Liver (tissue), 9 donors: Measurements from ENCODE around the gene SNX10. TPM values are rescaled to one million over a fixed set of nuclear protein-coding genes. Genes with fewer than 3 reads are reported as not detected.
A peak's percentile ranks its signal among the peaks of the same experiment; 100 is the strongest.

Experiments used
- DNase-seq: peaks from one replicate; pipeline ENCODE4 v3.0.0-alpha.2; 2017; ENCODE audit warnings: low spot score
- H3K27ac ChIP-seq, 2 donors: one replicate each; pipeline ENCODE4 v1.7.0; 2013; ENCODE audit warnings: inconsistent platforms in 2 of 2, low read length in 2 of 2, control low read depth in 1 of 2, low read depth in 1 of 2, mild to moderate bottlenecking in 1 of 2
- H3K27me3 ChIP-seq, 4 donors: one replicate each; pipeline versions ENCODE4 v1.6.1 to v1.7.0; 2013; ENCODE audit warnings: low read length in 3 of 4, inconsistent platforms in 1 of 4, mild to moderate bottlenecking in 1 of 4, moderate library complexity in 1 of 4; ENCODE audit not compliant: control insufficient read depth in 4 of 4, insufficient read depth in 4 of 4
- H3K36me3 ChIP-seq, 4 donors: one replicate each; pipeline versions ENCODE4 v1.6.1 to v1.7.0; 2013; ENCODE audit warnings: low read length in 3 of 4, mild to moderate bottlenecking in 3 of 4, low read depth in 1 of 4, moderate library complexity in 1 of 4; ENCODE audit not compliant: control insufficient read depth in 4 of 4, insufficient read depth in 3 of 4
- H3K4me1 ChIP-seq, 4 donors: one replicate each; pipeline versions ENCODE4 v1.6.1 to v1.7.0; 2013; ENCODE audit warnings: low read length in 3 of 4, mild to moderate bottlenecking in 3 of 4, moderate library complexity in 1 of 4; ENCODE audit not compliant: control insufficient read depth in 4 of 4, insufficient read depth in 4 of 4
- H3K4me3 ChIP-seq, 3 donors: one replicate each; pipeline versions ENCODE4 v1.6.1 to v1.7.0; 2013; ENCODE audit warnings: low read length in 3 of 3, control low read depth in 1 of 3, low read depth in 1 of 3, mild to moderate bottlenecking in 1 of 3
- H3K9ac ChIP-seq, 2 donors: one replicate each; pipeline ENCODE4 v1.7.0; 2013; ENCODE audit warnings: low read length in 2 of 2, mild to moderate bottlenecking in 2 of 2, moderate library complexity in 2 of 2, control low read depth in 1 of 2, low read depth in 1 of 2
- H3K9me3 ChIP-seq, 4 donors: one replicate each; pipeline versions ENCODE4 v1.6.1 to v1.7.0; 2013; ENCODE audit warnings: low read length in 3 of 4; ENCODE audit not compliant: control insufficient read depth in 4 of 4
- EGR1 ChIP-seq, 2 donors: IDR thresholded peaks; 2 replicates each; pipeline ENCODE4 v1.6.1; 2016 to 2018; ENCODE audit warnings: antibody characterized with exemption in 2 of 2, low read depth in 2 of 2
- FOXA1 ChIP-seq: IDR thresholded peaks from 2 replicates; pipeline ENCODE4 v1.6.1; 2016; ENCODE audit warnings: antibody characterized with exemption
- FOXA2 ChIP-seq: IDR thresholded peaks from 2 replicates; pipeline ENCODE4 v1.6.1; 2016; ENCODE audit warnings: antibody characterized with exemption
- GABPA ChIP-seq, 2 donors: IDR thresholded peaks in 1 of 2; conservative IDR thresholded peaks in 1 of 2; 2 replicates each; pipeline ENCODE4 v1.6.1; 2016; ENCODE audit warnings: antibody characterized with exemption in 2 of 2, mild to moderate bottlenecking in 1 of 2, moderate library complexity in 1 of 2
- HNF4A ChIP-seq, 2 donors: conservative IDR thresholded peaks; 2 replicates each; pipeline ENCODE4 v1.6.1; 2016; ENCODE audit warnings: antibody characterized with exemption in 2 of 2, mild to moderate bottlenecking in 2 of 2
- HNF4G ChIP-seq: IDR thresholded peaks from 2 replicates; pipeline ENCODE4 v1.6.1; 2016; ENCODE audit warnings: antibody characterized with exemption
- JUND ChIP-seq, 2 donors: IDR thresholded peaks; 2 replicates each; pipeline ENCODE4 v1.6.1; 2016; ENCODE audit warnings: antibody characterized with exemption in 2 of 2
- NR2F2 ChIP-seq: IDR thresholded peaks from 2 replicates; pipeline ENCODE4 v1.6.1; 2016; ENCODE audit warnings: antibody characterized with exemption
- RAD21 ChIP-seq, 2 donors: IDR thresholded peaks; 2 replicates each; pipeline ENCODE4 v1.6.1; 2016; ENCODE audit warnings: antibody characterized with exemption in 2 of 2, mild to moderate bottlenecking in 2 of 2
- RXRA ChIP-seq, 2 donors: IDR thresholded peaks; 2 replicates each; pipeline ENCODE4 v1.6.1; 2017 to 2018; ENCODE audit warnings: antibody characterized with exemption in 2 of 2, mild to moderate bottlenecking in 1 of 2
- SP1 ChIP-seq: IDR thresholded peaks from 2 replicates; pipeline ENCODE4 v1.6.1; 2018; ENCODE audit warnings: antibody characterized with exemption, mild to moderate bottlenecking
- TAF1 ChIP-seq: conservative IDR thresholded peaks from 2 replicates; pipeline ENCODE4 v1.6.1; 2016; ENCODE audit warnings: antibody characterized with exemption, mild to moderate bottlenecking
- YY1 ChIP-seq: IDR thresholded peaks from 2 replicates; pipeline ENCODE4 v1.6.1; 2016; ENCODE audit warnings: antibody characterized with exemption, mild to moderate bottlenecking
- WGBS: extraction: QIAGEN DNeasy Blood & Tissue Kit; methylation state at CpG from one replicate; pipeline ENCODE4 v1.1.7; 2013; 5-methylcytosine and 5-hydroxymethylcytosine counted together
- polyA plus RNA-seq, 2 donors: library from polyadenylated mRNA; stranded (reverse) in 1 of 2; unstranded in 1 of 2; fragments of 200-250 nt in 1 of 2; fragments of >200 nt in 1 of 2; fragmentation: Nextera tagmentation in 1 of 2; extraction: Ambion mirVana in 1 of 2; gene quantifications; one replicate each; pipeline versions ENCODE4 v1.2.1 to v1.2.3, GENCODE V29; 2013 to 2015
- total RNA-seq, 2 donors: library from RNA; depleted of rRNA; stranded (reverse); fragments of >200 nt; gene quantifications; one replicate each; pipeline ENCODE4 v1.2.3, GENCODE V29; 2014
- TF ChIP-seq, protein P1 (sequence below): IDR thresholded peaks from 2 replicates; pipeline ENCODE4 v1.6.1; 2016; ENCODE audit warnings: antibody characterized with exemption
- TF ChIP-seq, protein P2 (sequence below): IDR thresholded peaks from 2 replicates; pipeline ENCODE4 v1.6.1; 2016; ENCODE audit warnings: antibody characterized with exemption
- TF ChIP-seq, protein P3 (sequence below): IDR thresholded peaks from 2 replicates; pipeline ENCODE4 v1.6.1; 2016; ENCODE audit warnings: antibody characterized with exemption, mild to moderate bottlenecking
- TF ChIP-seq, protein P4 (sequence below): fragments of 150-350 bp; IDR thresholded peaks from 2 replicates; pipeline ENCODE4 v1.5.1; 2017; ENCODE audit warnings: improper control_type of control experiment, low read depth, low read length; ENCODE audit not compliant: missing input control
- TF ChIP-seq, protein P5 (sequence below): IDR thresholded peaks from 2 replicates; pipeline ENCODE4 v1.6.1; 2016; ENCODE audit warnings: antibody characterized with exemption
- donor health status: healthy.
- donor health status: healthy.
- donor health status: healthy.
- donor health status: healthy.
- donor health status: healthy.

The SNX10 gene
- total and polyA plus RNA-seq, 4 donors, result 5.9 to 15.9 (median 12.8) TPM

DNA sequence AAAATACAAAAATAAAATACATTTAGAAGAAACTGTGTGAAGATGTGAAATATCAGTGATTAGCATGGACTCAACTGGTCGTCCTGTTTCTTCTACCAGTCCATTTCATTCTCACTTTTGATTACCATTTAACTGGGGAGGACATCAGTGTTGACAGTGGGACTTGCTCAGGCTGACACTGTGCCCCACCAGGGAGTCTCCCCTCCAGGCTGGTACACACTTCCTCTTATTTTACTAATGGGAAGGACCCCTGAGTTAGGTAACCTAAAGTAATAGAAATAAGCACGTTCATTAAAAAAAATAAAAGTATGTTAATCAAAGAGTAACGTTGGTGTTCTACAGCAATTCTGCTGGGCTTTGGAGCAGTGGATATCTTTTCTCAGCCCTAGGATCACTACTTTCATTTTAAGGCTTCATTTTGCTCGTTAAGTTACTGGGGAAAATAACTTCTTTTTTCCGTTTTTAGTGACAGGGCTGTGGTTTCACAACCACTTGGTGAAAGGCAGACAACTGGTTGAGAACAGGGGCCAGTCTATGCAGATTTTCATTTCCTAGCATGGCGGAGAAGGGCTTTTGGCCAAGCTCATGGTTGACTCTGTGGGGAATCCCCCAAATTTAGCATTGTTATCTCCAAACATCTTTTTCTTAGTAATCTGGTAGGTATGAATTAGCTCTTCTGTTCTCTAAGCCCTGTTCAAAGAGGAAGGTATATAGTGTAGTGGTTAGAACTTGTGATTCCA is 2.1 kb downstream of the SNX10 start:
- Histone ChIP-seq H3K9me3 (no peaks in the 10 kb centered on the region), H3K4me3 (no peak overlapping the region), H3K36me3 (peaks cover 0 to 6% (median 0%) of the 10 kb centered on the region in 4 donors), H3K27me3 (no peaks in the 10 kb centered on the region), H3K9ac (no peak overlapping the region), H3K4me1 (peaks cover 0 to 23% (median 7%) of the 10 kb centered on the region in 4 donors), H3K27ac (peak overlapping the region; percentile 36 to 50)
- WGBS, result 78% methylated on average over 6 of the region's 6 CpGs
- no peak for TF ChIP-seq EGR1 (IDR thresholded peaks at IDR 0.05; ENCODE audit: low read depth in 2 of 2)
- TF ChIP-seq, protein P1, sequence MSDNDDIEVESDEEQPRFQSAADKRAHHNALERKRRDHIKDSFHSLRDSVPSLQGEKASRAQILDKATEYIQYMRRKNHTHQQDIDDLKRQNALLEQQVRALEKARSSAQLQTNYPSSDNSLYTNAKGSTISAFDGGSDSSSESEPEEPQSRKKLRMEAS, result no peak
- TF ChIP-seq, protein P2, sequence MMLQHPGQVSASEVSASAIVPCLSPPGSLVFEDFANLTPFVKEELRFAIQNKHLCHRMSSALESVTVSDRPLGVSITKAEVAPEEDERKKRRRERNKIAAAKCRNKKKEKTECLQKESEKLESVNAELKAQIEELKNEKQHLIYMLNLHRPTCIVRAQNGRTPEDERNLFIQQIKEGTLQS, result no peak
- TF ChIP-seq FOXA2, result no peak
- no peak for TF ChIP-seq RAD21 (IDR thresholded peaks at IDR 0.05)
- no peak for TF ChIP-seq NR2F2
- no peak for TF ChIP-seq YY1
- TF ChIP-seq, protein P3, sequence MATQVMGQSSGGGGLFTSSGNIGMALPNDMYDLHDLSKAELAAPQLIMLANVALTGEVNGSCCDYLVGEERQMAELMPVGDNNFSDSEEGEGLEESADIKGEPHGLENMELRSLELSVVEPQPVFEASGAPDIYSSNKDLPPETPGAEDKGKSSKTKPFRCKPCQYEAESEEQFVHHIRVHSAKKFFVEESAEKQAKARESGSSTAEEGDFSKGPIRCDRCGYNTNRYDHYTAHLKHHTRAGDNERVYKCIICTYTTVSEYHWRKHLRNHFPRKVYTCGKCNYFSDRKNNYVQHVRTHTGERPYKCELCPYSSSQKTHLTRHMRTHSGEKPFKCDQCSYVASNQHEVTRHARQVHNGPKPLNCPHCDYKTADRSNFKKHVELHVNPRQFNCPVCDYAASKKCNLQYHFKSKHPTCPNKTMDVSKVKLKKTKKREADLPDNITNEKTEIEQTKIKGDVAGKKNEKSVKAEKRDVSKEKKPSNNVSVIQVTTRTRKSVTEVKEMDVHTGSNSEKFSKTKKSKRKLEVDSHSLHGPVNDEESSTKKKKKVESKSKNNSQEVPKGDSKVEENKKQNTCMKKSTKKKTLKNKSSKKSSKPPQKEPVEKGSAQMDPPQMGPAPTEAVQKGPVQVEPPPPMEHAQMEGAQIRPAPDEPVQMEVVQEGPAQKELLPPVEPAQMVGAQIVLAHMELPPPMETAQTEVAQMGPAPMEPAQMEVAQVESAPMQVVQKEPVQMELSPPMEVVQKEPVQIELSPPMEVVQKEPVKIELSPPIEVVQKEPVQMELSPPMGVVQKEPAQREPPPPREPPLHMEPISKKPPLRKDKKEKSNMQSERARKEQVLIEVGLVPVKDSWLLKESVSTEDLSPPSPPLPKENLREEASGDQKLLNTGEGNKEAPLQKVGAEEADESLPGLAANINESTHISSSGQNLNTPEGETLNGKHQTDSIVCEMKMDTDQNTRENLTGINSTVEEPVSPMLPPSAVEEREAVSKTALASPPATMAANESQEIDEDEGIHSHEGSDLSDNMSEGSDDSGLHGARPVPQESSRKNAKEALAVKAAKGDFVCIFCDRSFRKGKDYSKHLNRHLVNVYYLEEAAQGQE, result no peak
- TF ChIP-seq, protein P4, sequence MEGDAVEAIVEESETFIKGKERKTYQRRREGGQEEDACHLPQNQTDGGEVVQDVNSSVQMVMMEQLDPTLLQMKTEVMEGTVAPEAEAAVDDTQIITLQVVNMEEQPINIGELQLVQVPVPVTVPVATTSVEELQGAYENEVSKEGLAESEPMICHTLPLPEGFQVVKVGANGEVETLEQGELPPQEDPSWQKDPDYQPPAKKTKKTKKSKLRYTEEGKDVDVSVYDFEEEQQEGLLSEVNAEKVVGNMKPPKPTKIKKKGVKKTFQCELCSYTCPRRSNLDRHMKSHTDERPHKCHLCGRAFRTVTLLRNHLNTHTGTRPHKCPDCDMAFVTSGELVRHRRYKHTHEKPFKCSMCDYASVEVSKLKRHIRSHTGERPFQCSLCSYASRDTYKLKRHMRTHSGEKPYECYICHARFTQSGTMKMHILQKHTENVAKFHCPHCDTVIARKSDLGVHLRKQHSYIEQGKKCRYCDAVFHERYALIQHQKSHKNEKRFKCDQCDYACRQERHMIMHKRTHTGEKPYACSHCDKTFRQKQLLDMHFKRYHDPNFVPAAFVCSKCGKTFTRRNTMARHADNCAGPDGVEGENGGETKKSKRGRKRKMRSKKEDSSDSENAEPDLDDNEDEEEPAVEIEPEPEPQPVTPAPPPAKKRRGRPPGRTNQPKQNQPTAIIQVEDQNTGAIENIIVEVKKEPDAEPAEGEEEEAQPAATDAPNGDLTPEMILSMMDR, result no peak
- TF ChIP-seq HNF4G, result no peak
- no peak for TF ChIP-seq RXRA (IDR thresholded peaks at IDR 0.05)
- no peak for TF ChIP-seq GABPA (IDR thresholded peaks at IDR 0.05 in 1 of 2, conservative IDR thresholded peaks at IDR 0.05 in 1 of 2)
- TF ChIP-seq JUND (IDR thresholded peaks at IDR 0.05), result no peak
- TF ChIP-seq HNF4A (conservative IDR thresholded peaks at IDR 0.05), result no peak
- TF ChIP-seq FOXA1, result no peak
- TF ChIP-seq TAF1, result no peak
- TF ChIP-seq, protein P5, sequence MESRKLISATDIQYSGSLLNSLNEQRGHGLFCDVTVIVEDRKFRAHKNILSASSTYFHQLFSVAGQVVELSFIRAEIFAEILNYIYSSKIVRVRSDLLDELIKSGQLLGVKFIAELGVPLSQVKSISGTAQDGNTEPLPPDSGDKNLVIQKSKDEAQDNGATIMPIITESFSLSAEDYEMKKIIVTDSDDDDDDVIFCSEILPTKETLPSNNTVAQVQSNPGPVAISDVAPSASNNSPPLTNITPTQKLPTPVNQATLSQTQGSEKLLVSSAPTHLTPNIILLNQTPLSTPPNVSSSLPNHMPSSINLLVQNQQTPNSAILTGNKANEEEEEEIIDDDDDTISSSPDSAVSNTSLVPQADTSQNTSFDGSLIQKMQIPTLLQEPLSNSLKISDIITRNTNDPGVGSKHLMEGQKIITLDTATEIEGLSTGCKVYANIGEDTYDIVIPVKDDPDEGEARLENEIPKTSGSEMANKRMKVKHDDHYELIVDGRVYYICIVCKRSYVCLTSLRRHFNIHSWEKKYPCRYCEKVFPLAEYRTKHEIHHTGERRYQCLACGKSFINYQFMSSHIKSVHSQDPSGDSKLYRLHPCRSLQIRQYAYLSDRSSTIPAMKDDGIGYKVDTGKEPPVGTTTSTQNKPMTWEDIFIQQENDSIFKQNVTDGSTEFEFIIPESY, result no peak
- no peak for TF ChIP-seq SP1
- DNase-seq, result no peak
